Skeletal muscle cell (primary cell): ENCODE measurements around the gene GADD45G.

Experiments
- DNase-seq: peaks from one replicate; pipeline ENCODE4 v3.0.0-alpha.2; 2010; ENCODE audit warnings: low read depth
- H3K4me3 ChIP-seq: 2 replicates; pipeline ENCODE4 v1.5.1; 2011; ENCODE audit warnings: low read depth, mild to moderate bottlenecking, control low read depth, low read length, moderate library complexity

GADD45G gene

GRCh38 chr9:89641980-89642379, 37.2 kb downstream of the GADD45G start:
- no peak for DNase-seq
- H3K4me3 ChIP-seq = no peak overlapping the region

DNA sequence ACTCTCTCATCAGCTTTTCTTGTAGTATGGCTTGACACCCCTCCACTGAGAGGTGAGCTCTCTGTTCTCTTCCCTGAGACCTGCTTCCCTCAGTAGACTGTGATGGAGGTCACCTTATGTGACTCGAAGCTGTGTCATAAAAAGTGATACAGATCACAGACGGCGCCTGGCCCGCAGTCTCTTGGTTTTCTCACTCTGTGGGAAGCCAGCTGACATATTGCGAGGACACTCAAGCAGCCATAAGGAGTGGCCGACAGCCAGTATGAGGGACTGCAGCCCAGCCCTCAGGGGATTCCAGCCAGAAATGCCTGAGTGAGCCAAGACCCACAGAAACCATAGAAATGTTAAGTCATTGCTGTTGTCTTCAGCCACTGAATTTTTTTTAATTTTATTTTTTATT, 38.0 kb downstream of the GADD45G start:
- H3K4me3 ChIP-seq = no peak overlapping the region
- DNase-seq = no peak

DNA sequence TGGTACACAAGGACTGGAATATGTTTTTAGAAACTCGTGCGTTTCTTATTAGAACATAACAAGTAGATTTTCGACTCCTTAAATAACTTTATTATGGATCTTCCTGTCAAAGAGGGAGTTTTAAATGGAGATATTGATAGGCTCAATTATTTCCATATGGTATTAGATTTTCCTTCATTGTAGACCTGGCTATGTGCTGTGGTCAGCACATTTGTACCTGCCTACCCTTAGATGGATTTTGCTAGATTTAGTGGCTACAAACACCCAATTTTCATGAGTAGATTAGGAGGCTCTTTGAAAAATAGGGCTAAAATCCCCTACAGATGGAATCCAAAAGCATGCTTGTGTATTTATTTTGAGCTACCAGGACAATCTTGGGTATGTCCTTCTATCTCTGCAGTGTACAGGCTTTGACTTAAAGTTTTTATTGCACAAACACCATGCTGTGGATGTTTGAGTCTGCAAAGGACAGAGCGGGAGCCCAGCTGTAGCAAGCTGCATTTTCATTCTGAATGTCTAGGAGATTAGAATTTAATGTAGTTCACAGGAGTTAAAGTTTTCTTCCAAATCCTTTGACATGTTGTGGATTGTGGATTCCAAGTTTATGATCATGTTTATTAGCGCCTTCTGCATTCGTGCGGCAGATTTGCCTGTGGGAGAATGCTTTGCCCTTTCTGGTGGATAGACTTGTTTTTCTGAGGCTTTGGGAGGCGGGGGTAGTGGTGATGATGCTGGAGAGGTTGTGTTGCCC, 41.6 kb downstream of the GADD45G start:
- no peak for DNase-seq
- no peak overlapping the region for H3K4me3 ChIP-seq

- H3K4me3 ChIP-seq = no peak overlapping the region
- DNase-seq = no peak
Measured at GRCh38 chr9:89647366-89648128, 42.7 kb downstream of the GADD45G start.

DNA sequence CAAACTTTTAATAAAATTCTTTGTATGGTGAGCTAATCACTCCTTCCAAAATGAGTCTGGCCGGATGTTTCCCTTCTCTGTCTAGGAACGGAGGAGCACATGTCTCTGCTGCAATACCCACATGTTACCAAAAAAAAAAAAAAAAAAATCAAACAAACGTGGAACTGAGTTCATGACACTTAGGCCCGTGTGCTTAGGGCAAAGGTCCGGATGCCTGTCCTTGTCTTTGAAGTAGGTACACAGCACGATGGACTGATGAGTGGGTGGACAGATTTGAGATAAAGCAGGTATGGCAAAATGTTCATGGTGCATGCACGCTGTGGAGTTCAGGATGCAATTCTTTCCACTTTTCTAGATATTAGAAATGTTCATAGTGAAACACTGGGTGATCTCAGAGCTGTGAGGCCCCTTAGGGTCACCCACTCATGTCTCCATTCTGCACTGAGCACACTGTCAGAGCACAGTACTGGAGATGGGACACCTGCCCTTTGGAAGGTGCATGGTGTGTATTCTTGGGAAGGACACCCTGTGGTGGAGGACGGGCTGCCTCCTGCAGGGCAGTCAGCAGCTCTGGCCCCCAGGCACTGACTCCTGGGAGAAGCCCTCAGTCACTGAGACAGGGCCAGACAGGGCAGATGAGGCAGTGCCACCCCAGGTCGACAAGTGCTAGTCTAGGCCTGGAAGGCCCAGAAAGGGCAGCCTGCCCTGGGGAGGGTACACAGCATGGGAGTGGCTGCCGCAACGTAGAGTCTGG, 43.6 kb downstream of the GADD45G start:
- no peak for DNase-seq

DNA sequence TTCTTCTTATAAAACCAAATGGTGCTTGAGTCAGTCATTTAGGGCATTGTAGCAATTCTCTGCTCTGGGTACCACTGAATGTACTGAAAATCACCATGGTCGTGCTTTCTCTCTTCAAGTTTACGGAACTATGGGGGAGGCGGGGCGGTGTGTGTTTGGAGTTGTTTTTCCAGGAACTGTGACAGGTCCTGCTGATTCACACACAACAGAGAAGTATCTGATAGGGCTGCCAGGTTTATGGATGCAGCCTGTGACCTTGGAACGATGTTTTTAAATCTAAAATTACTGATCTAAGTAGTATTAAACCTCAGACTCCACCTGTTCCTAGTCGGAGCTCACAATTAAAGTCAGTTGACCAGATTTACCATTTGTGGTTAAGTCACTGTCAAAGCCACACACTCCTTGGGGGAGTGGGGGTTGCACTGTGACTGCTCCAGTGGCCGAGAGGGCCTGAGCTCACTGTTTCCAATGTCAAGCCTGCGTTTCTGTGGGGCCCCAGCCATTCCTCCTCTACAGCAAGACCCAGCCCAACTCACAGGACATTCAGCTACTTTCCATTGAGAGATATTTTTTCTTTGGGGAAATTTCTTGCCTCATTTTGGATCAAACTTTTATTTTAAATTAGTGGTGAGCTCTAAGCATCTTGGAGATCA, 44.4 kb downstream of the GADD45G start:
- no peak for DNase-seq

More for the DNA sequence above, 43.6 kb downstream of the GADD45G start:
- H3K4me3 ChIP-seq = no peak overlapping the region

GRCh38 chr9:89654025-89654662, 49.3 kb downstream of the GADD45G start:
- no peak overlapping the region for H3K4me3 ChIP-seq
- DNase-seq = no peak

More for the DNA sequence above, 44.4 kb downstream of the GADD45G start:
- no peak overlapping the region for H3K4me3 ChIP-seq

- no peak for DNase-seq
- H3K4me3 ChIP-seq = no peak overlapping the region
Measured at GRCh38 chr9:89655056-89655989, 50.5 kb downstream of the GADD45G start.
